HG03103 (cell line): ENCODE measurements around the gene MITD1.
A peak's percentile ranks its signal among the peaks of the same experiment; 100 is the strongest.
"Not testable (repeated sequence)": the region's sequence is repeated elsewhere in the genome, so short reads cannot be mapped to it uniquely, and the experiment has no call there.

ENCODE experiments used
- ATAC-seq: cut with Tn5 transposase; IDR thresholded peaks from one replicate; pipeline ENCODE4 v1.9.1; 2021; ENCODE audit warnings: low read depth; ENCODE audit not compliant: unreplicated experiment

MITD1 gene

GRCh38 chr2:99180755-99181623 is at the start of gene MITD1, which contains the start of gene MRPL30:
TSS of gene MITD1 (minus strand) at chr2:99181058. CDS start at chr2:99180981, 77 bp downstream.
TSS of gene MRPL30 (plus strand) at chr2:99181184. CDS start at chr2:99186204, 5,020 bp downstream.
- ATAC-seq, result peak; percentile 66

GRCh38 chr2:99217929-99218501 is 37.2 kb upstream of the MITD1 start:
- ATAC-seq, result no peak

DNA sequence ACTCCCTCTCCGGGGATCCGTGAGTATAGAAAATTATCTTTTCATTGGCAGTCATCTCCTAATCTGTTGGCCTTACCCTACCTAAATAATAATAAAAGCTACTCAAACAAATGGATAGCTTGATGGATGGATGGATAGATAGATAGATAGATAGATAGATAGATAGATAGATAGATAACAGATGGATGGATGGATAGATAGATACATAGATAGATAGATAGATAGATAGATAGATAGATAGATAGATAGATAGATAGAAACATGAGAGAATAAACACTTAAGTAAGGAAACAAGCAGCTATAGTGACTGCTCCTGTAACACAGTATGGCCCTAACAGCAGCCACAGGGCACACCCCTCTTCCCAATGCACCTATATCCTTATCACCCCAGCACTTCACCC is 35.2 kb upstream of the MITD1 start:
- no peak for ATAC-seq

DNA sequence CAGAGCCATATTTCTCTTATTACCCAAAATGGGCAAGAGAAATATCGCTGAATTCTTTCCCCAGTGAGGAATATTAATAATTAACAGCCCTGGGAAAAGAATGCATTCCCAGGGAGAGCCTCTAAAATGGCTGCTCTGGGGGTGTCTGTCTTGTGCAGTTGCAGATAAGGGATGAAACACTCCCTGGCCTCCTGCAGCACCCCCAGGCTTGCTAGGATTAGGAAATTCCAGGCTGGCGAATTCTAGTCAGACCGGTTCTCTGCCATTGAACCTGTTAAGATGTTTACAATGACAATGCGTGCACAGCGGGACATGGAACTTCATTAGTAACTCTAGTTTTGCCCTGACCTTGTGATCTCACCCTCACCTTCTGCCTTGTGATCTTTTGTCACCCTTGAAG is 24.6 kb upstream of the MITD1 start:
- ATAC-seq, result no peak

DNA sequence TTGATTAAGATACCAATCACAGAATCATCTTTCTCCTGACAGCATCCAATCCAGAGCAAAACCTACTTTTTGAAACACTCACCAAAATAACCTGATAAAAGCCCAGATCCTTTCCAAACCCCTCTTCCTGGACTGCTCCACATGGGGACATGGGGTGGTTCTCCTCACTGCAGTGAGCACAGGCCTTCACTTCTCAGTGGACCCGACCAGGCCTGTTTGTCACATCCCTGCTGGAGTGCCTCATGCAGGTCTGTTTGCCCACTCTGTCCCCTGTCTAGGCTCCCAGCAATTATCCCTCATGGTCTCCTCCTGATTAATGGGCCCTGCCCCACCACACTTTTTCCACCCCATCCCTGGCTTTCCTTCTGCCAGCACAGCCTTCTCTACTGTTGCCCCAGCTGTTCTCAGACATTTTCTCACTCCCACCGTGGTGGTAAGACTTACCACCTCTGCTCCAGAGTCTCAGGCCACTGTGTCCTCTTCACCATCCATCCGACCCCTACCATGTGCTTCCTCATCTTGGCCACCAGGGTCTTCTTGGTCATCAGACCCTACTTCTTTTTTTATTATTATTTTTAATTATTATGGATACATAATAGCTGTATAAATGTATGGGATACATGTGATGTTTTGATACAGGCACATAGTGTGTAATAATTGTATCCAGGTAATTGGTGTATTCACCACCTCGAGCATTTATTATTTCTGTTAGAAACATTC is 21.3 kb upstream of the MITD1 start:
- ATAC-seq, result no peak

GRCh38 chr2:99200076-99200800 is 19.4 kb upstream of the MITD1 start:
- ATAC-seq, result no peak

- ATAC-seq, result no peak
Measured at GRCh38 chr2:99198103-99198841, 17.4 kb upstream of the MITD1 start.

DNA sequence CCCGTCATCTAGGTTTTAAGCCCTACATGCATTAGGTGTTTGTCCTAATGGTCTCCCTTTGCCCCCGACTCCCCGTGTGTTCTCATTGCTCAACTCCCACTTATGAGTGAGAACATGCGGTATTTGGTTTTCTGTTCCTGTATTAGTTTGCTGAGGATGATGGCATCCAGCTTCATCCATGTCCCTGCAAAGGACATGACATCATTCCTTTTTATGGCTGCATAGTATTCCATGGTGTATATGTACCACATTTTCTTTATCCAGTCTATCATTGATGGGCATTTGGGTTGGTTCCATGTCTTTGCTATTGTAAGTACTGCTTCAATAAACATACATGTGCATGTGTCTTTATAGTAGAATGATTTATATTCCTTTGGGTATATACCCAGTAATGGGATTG is 11.5 kb upstream of the MITD1 start:
- ATAC-seq, result not testable (repeated sequence)

- ATAC-seq, result no peak
Measured at GRCh38 chr2:99190548-99190947, 9.7 kb upstream of the MITD1 start.

GRCh38 chr2:99188357-99188756 is 7.5 kb upstream of the MITD1 start:
- no peak for ATAC-seq

DNA sequence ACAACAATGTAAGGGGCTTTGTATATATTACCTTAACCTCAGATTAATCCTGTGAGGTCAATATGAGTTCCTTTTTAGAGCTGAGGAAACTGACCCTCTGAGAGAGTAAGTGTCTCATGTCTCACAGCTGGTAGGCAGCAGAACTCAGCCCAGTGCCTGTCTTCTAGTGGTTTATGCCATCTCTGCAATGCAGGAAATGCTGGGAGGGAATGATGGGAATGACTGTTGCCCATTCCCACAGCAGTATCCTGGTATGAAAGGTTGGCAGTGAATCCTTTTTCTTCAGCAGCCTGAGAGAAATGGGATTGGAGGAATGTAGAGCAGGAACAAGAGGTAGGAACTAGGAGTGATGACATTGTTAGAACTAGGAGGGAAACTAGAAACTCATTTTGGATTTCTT is 6.2 kb upstream of the MITD1 start:
- ATAC-seq, result no peak

GRCh38 chr2:99184811-99185210 is 4.0 kb upstream of the MITD1 start:
- ATAC-seq, result no peak

DNA sequence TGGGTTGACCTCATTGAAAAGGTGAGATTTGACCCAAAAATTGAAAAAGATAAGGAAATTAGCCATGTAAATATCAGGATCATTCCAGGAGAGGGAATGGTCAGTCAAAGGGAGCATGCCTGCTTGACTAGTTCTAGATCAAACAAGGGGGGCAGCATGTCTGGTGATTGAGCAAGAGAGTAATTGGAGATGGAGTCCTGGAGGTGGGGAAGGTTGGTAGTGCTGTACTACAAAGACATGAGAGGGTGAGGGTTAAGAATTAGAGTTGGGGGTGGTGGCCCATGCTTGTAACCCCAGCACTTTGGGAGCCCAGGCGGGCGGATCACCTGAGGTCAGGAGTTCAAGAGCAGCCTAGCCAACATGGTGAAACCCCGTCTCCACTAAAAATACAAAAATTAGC is 2.2 kb upstream of the MITD1 start:
- no peak for ATAC-seq

DNA sequence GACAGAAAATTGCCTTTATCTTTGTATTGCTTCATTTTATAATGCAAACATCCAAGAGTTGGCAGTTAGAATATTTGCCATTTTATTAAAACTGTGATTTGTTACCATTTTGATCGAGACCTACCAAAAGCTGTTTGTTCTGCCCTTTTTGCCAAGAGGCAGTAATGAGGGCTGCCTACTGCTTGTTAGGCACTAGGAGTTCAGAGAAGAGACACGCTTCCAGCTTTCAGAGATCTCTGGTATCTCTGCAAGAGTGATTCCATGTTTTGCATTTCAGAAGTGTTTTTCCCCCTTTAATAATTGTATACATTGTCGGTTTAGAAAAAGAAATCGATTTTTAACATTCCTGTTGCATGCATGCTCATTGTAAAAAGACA is 754 bp upstream of the MITD1 start:
- no peak for ATAC-seq

- no peak for ATAC-seq
Measured at GRCh38 chr2:99171377-99172140, 9.3 kb downstream of the MITD1 start.

- no peak for ATAC-seq
Measured at GRCh38 chr2:99169534-99169933, 11.3 kb downstream of the MITD1 start.

DNA sequence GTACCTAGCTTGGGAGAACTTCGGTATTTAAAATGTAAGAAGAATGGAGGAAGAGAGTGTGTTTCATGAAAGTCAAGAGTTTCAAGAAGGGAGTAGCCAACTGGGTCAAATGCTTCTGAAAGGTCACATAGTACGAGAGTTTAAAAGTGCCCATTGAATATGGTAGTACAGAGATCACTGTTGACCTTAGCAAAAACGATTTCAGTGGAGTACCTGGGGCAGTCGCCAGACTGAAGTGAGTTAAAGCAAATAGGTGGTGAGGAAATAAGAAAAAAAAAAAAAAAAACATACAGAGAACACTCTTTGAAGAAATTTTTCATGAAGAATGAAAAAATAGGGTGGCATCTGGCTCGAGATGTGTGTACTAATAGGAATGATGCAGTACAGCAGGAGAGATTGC is 14.6 kb downstream of the MITD1 start:
- ATAC-seq, result no peak

DNA sequence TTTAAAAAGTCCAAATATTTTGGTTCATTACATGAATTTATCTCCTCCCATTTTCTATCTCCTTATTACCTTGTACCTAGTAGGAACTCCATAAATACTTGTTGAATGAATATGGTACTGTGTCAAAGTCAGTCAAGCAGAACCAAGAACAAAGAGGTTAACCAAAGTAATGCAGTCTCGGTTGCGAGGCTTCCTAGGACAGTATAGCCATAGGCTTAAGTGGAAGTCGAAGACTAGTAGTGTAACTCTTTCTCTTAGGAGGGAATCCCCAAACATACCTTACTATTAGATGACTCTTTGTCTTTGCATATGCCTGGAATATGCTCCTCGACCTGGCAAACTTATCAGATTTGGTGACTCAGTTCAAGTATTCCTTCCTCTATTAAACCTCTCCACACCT is 21.3 kb downstream of the MITD1 start:
- ATAC-seq, result no peak

DNA sequence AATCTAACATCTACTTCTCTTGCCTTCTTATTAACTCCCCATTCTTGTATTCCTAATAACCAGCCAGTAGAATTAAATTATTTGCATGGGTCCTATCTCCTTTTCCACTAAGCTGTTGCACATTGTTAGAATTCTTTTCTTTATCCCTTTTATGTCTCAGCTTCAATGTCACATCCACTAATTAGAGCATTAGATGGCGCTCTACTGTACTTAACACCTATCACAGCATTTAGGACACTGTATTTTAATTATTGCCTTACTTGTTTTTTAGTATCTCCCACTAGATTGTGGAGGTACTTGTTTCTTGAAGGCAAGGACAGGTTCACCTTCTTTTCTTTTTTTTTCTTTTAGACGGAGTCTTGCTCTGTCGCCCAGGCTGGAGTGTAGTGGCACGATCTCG is 22.3 kb downstream of the MITD1 start:
- ATAC-seq, result no peak
